Stomach (tissue), 9 donors: ENCODE data around the gene PTGIR. TPM values are rescaled to one million over a fixed set of nuclear protein-coding genes. Genes with fewer than 3 reads are reported as not detected.

Experiments
- DNase-seq, 2 donors: peaks; one replicate each; pipeline versions ENCODE4 v3.0.0 to v3.0.0-alpha.2; 2013 to 2019
- H3K27ac ChIP-seq, 5 donors: fragments of 200-600 bp in 4 of 5; sonication (generic) in 4 of 5; one replicate each; pipeline ENCODE4 v1.5.1; 2013 to 2019; ENCODE audit warnings: mild to moderate bottlenecking in 1 of 5, moderate library complexity in 1 of 5
- H3K27me3 ChIP-seq, 3 donors: fragments of 200-600 bp; sonication (generic); one replicate each; pipeline ENCODE4 v1.5.1; 2017 to 2019; ENCODE audit warnings: mixed run types in 1 of 3
- H3K36me3 ChIP-seq, 4 donors: fragments of 200-600 bp; sonication (generic); 1 replicate in 3 of 4; 2 replicates in 1 of 4; pipeline ENCODE4 v1.5.1; 2016 to 2019
- H3K4me1 ChIP-seq, 4 donors: fragments of 200-600 bp; sonication (generic); one replicate each; pipeline ENCODE4 v1.5.1; 2016 to 2019
- H3K4me3 ChIP-seq, 4 donors: fragments of 200-600 bp; sonication (generic) in 3 of 4; one replicate each; pipeline ENCODE4 v1.5.1; 2016 to 2019; ENCODE audit warnings: mild to moderate bottlenecking in 1 of 4
- H3K9me3 ChIP-seq, 4 donors: fragments of 200-600 bp; sonication (generic); one replicate each; pipeline ENCODE4 v1.5.1; 2016 to 2019
- CTCF ChIP-seq, 7 experiments: fragments of 450-650 bp in 4 of 7; fragments of 200-600 bp in 3 of 7; sonication (generic) in 3 of 7; IDR thresholded peaks; one replicate each; pipeline ENCODE4 v1.5.1; 2016 to 2019; ENCODE audit warnings: antibody characterized with exemption in 7 of 7, control low read depth in 2 of 7, mild to moderate bottlenecking in 1 of 7
- EP300 ChIP-seq: sonication (generic); formaldehyde crosslinking; IDR thresholded peaks from one replicate; pipeline ENCODE4 v1.6.1; 2017; ENCODE audit warnings: antibody characterized with exemption
- POLR2A ChIP-seq, 4 donors: fragments of 450-650 bp; IDR thresholded peaks; one replicate each; pipeline ENCODE4 v1.6.1; 2016; ENCODE audit warnings: antibody characterized with exemption in 4 of 4, control low read depth in 2 of 4, mild to moderate bottlenecking in 1 of 4, moderate library complexity in 1 of 4
- POLR2AphosphoS5 ChIP-seq, 3 donors: sonication (generic); formaldehyde crosslinking; IDR thresholded peaks; one replicate each; pipeline ENCODE4 v1.6.1; 2016; ENCODE audit warnings: antibody characterized with exemption in 3 of 3
- WGBS, 5 donors: extraction: QIAGEN DNeasy Blood & Tissue Kit in 3 of 5; methylation state at CpG; one replicate each; pipeline versions ENCODE4 v1.1.5 to v1.1.7; 2013 to 2018; 5-methylcytosine and 5-hydroxymethylcytosine counted together
- intact Hi-C: fragments of 100-400 bp; cut with DNase I; formaldehyde crosslinking; loops from one replicate; pipeline ENCODE4 v1.15.1; 2023; ENCODE audit warnings: low total_unique reads
- polyA plus RNA-seq, 3 donors: library from polyadenylated mRNA; stranded (reverse); fragments of 200-250 nt; gene quantifications; one replicate each; pipeline ENCODE4 v1.2.3, GENCODE V29; 2013
- total RNA-seq, 5 donors: library from RNA; depleted of rRNA; stranded (reverse); fragments of >200 nt; gene quantifications; one replicate each; pipeline versions ENCODE4 v1.1.0 to v1.2.3, GENCODE V29; 2014 to 2016
- donor health status: healthy with polysubstance abuse.
- donor health status: Bipolar disorder and iron deficiency.
- donor health status: healthy.

Gene PTGIR
- total and polyA plus RNA-seq, 8 donors = 1.6 to 6.7 (median 1.8) TPM; not detected in 2

GRCh38 chr19:46646402-46646801, 21.5 kb upstream of the PTGIR start:
- 71 to 78% (median 73%) methylated on average over 3 of the region's 3 CpGs for WGBS, 5 donors
- TF ChIP-seq CTCF (IDR thresholded peaks at IDR 0.05) = no peak
- no peak for TF ChIP-seq EP300
- TF ChIP-seq POLR2AphosphoS5 (IDR thresholded peaks at IDR 0.05) = no peak
- TF ChIP-seq POLR2A (IDR thresholded peaks at IDR 0.05) = no peak
- peaks cover 0 to 51% (median 29%) of the 10 kb centered on the region in 3 donors for H3K27me3 ChIP-seq

GRCh38 chr19:46644720-46645119, 19.8 kb upstream of the PTGIR start:
- H3K27ac ChIP-seq = peak overlapping the region in 4 of 5 donors; percentile 15 to 53 (median 39)

More at GRCh38 chr19:46646402-46646801, 21.5 kb upstream of the PTGIR start:
- Histone ChIP-seq H3K9me3 (peaks cover 0 to 14% (median 3%) of the 10 kb centered on the region in 4 donors), H3K4me3 (no peak overlapping the region), H3K27ac (peak overlapping the region in 1 of 5 donors; percentile 10), H3K36me3 (peaks cover 0 to 14% (median 5%) of the 10 kb centered on the region in 4 donors), H3K4me1 (peaks cover 0 to 21% (median 0%) of the 10 kb centered on the region in 4 donors)
- intact Hi-C loops = no loop called here
- DNase-seq = no peak

GRCh38 chr19:46640656-46641055, 15.8 kb upstream of the PTGIR start:
- H3K4me3 ChIP-seq = no peak overlapping the region
- peaks cover 13 to 46% (median 30%) of the 10 kb centered on the region in 4 donors for H3K4me1 ChIP-seq
- H3K27ac ChIP-seq = peak overlapping the region in 1 of 5 donors; percentile 85
- H3K27me3 ChIP-seq = peaks cover 0 to 49% (median 14%) of the 10 kb centered on the region in 3 donors
- TF ChIP-seq CTCF (IDR thresholded peaks at IDR 0.05) (no peak), POLR2AphosphoS5 (IDR thresholded peaks at IDR 0.05) (no peak), POLR2A (IDR thresholded peaks at IDR 0.05) (no peak), EP300 (no peak)
- no peaks in the 10 kb centered on the region for H3K36me3 ChIP-seq
- intact Hi-C loops = no loop called here
- no peak for DNase-seq
- 76 to 84% (median 81%) methylated on average over 2 of the region's 2 CpGs for WGBS, 5 donors
- no peaks in the 10 kb centered on the region for H3K9me3 ChIP-seq

More at GRCh38 chr19:46644720-46645119, 19.8 kb upstream of the PTGIR start:
- no peak for TF ChIP-seq POLR2AphosphoS5 (IDR thresholded peaks at IDR 0.05)
- TF ChIP-seq CTCF (IDR thresholded peaks at IDR 0.05) = no peak
- no peak for TF ChIP-seq EP300
- TF ChIP-seq POLR2A (IDR thresholded peaks at IDR 0.05) = no peak
- Histone ChIP-seq H3K4me3 (no peak overlapping the region), H3K4me1 (peaks cover 2 to 29% (median 7%) of the 10 kb centered on the region in 4 donors), H3K36me3 (peaks cover 0 to 11% (median 5%) of the 10 kb centered on the region in 4 donors), H3K27me3 (peaks cover 0 to 48% (median 23%) of the 10 kb centered on the region in 3 donors), H3K9me3 (peaks cover 0 to 14% (median 3%) of the 10 kb centered on the region in 4 donors)
- intact Hi-C loops = no loop called here
- no peak for DNase-seq
- 16 to 43% (median 33%) methylated on average over 3 of the region's 3 CpGs for WGBS, 5 donors

DNA sequence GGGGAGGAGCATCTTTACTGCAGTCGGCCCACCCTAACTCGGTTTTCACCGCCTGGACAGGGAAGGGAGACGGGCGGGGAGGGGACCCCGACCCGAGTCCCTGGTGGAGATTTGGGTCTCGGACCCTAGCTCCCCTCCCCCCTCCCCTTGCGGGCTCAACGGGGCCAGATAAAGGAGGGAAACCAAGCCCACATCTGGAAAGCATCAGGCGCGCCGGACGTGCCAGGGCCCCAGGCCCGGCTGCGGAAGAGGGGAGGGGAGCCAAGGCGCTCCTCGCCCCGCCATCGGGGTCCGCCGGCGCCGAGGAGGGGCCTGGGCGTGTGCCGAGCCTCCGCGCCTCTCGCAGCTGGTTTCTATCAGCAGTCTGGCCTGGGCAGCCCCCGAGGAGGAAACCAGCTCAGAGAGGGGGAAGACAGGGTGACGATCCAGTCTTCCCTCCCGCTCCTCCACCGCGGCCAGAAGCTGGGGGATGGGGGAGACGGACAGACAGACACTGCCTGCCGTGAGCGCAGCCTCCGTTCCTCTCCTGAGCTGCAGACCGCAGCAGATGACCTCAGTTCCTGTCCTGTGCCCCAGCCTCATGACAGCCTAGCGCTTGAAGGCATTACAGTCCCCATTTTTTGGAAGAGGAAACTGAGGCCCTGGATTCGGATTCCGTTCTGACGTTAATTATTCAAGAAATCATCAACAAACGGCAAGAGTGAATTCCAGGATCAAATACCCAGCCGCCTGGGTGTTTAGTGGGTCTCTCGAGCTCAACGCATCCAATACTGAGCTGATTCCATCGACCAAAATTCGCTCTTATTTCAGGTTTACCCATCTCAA, 14.7 kb upstream of the PTGIR start:
- Histone ChIP-seq H3K9me3 (no peaks in the 10 kb centered on the region), H3K36me3 (no peaks in the 10 kb centered on the region), H3K27me3 (peaks cover 0 to 56% (median 21%) of the 10 kb centered on the region in 3 donors), H3K4me1 (peaks cover 18 to 42% (median 36%) of the 10 kb centered on the region in 4 donors), H3K27ac (peak overlapping the region; percentile 12 to 85 (median 82)), H3K4me3 (peak overlapping the region; percentile 37 to 53 (median 46))
- TF ChIP-seq EP300 (no peak), POLR2AphosphoS5 (IDR thresholded peaks at IDR 0.05) (peak in 1 of 3 donors; percentile 57), CTCF (IDR thresholded peaks at IDR 0.05) (no peak)
- peak in 1 of 2 donors; percentile 95 for DNase-seq
- WGBS, 5 donors = 7 to 10% (median 8%) methylated on average over 27 to 48 of the region's 49 CpGs
- intact Hi-C loops = no loop called here
